Dendritic cell treated with granulocyte-macrophage colony-stimulating factor and Interleukin-4, amounts not matched to agents 40 ng/mL and 50 ng/mL, for 4 days (primary cell): ENCODE results near the gene SH2D3A.

Experiments
- H3K27ac Mint-ChIP-seq: one replicate; pipeline ENCODE4 v1.8.0; 2022; ENCODE audit warnings: mild to moderate bottlenecking, mixed read lengths
- H3K27me3 Mint-ChIP-seq: one replicate; pipeline ENCODE4 v1.8.0; 2022; ENCODE audit warnings: mild to moderate bottlenecking, mixed read lengths
- H3K36me3 Mint-ChIP-seq: one replicate; pipeline ENCODE4 v1.8.0; 2022; ENCODE audit warnings: low read depth, mixed read lengths
- H3K4me1 Mint-ChIP-seq: one replicate; pipeline ENCODE4 v1.8.0; 2022; ENCODE audit warnings: low read depth, mixed read lengths
- H3K4me3 Mint-ChIP-seq: one replicate; pipeline ENCODE4 v1.8.0; 2022; ENCODE audit warnings: mild to moderate bottlenecking, moderate library complexity, mixed read lengths
- H3K9me3 Mint-ChIP-seq: one replicate; pipeline ENCODE4 v1.8.0; 2022; ENCODE audit warnings: mixed read lengths
- intact Hi-C: fragments of 100-400 bp; cut with micrococcal nuclease; formaldehyde crosslinking; loops from one replicate; pipeline ENCODE4 v1.15.0; 2022

SH2D3A gene

GRCh38 chr19:6721773-6722172 is 45.5 kb downstream of the SH2D3A start:
- Mint-ChIP-seq H3K4me1 (peaks cover 65% of the 10 kb centered on the region), H3K27me3 (peaks cover 17% of the 10 kb centered on the region), H3K36me3 (no peaks in the 10 kb centered on the region), H3K27ac (no peak overlapping the region), H3K9me3 (no peaks in the 10 kb centered on the region), H3K4me3 (no peak overlapping the region)
- intact Hi-C loops, result loop anchor here (10.0 kb wide), 1 partner anchor 47 kb away; the partner anchor contains the start of gene TNFSF14

GRCh38 chr19:6721138-6721474 is 46.1 kb downstream of the SH2D3A start:
- H3K4me3 Mint-ChIP-seq, result no peak overlapping the region
- no peaks in the 10 kb centered on the region for H3K36me3 Mint-ChIP-seq
- H3K4me1 Mint-ChIP-seq, result peaks cover 65% of the 10 kb centered on the region
- no peaks in the 10 kb centered on the region for H3K9me3 Mint-ChIP-seq
- H3K27me3 Mint-ChIP-seq, result peaks cover 23% of the 10 kb centered on the region
- intact Hi-C loops, result loop anchor here (10.0 kb wide), 1 partner anchor 46 kb away; the partner anchor contains the start of gene TNFSF14
- H3K27ac Mint-ChIP-seq, result peak overlapping the region; percentile 36

GRCh38 chr19:6720369-6721137 is 46.7 kb downstream of the SH2D3A start, which contains the start of gene C3:
Gene C3 (minus strand): TSS chr19:6720650. CDS start chr19:6720589, 61 bp downstream.
- peaks cover 23% of the 10 kb centered on the region for H3K27me3 Mint-ChIP-seq

GRCh38 chr19:6719992-6720368 is 47.3 kb downstream of the SH2D3A start:
- H3K9me3 Mint-ChIP-seq, result no peaks in the 10 kb centered on the region
- H3K4me1 Mint-ChIP-seq, result peaks cover 57% of the 10 kb centered on the region
- no peaks in the 10 kb centered on the region for H3K36me3 Mint-ChIP-seq
- intact Hi-C loops, result loop anchor here (10.0 kb wide), 2 partner anchors 45 to 85 kb away; partner anchors contain the start of gene TNFSF14
- H3K4me3 Mint-ChIP-seq, result no peak overlapping the region
- H3K27me3 Mint-ChIP-seq, result peaks cover 20% of the 10 kb centered on the region
- peak overlapping the region; percentile 36 for H3K27ac Mint-ChIP-seq

More at GRCh38 chr19:6720369-6721137, 46.7 kb downstream of the SH2D3A start, which contains the start of gene C3:
- Mint-ChIP-seq H3K4me3 (no peak within 1 kb of the TSS), H3K36me3 (no peaks in the 10 kb centered on the region), H3K9me3 (no peaks in the 10 kb centered on the region), H3K27ac (peak within 1 kb of the TSS; percentile 36), H3K4me1 (peaks cover 63% of the 10 kb centered on the region)
- intact Hi-C loops, result loop anchor here (10.0 kb wide), 1 partner anchor 46 kb away; the partner anchor contains the start of gene TNFSF14

GRCh38 chr19:6719540-6719861 is 47.7 kb downstream of the SH2D3A start:
- intact Hi-C loops, result loop anchor here (10.0 kb wide), 1 partner anchor 85 kb away; no protein-coding TSS in a partner anchor
- Mint-ChIP-seq H3K9me3 (no peaks in the 10 kb centered on the region), H3K4me3 (no peak overlapping the region), H3K27me3 (peaks cover 22% of the 10 kb centered on the region), H3K36me3 (no peaks in the 10 kb centered on the region), H3K4me1 (peaks cover 53% of the 10 kb centered on the region), H3K27ac (peak overlapping the region; percentile 3)

GRCh38 chr19:6718741-6719539 is 48.3 kb downstream of the SH2D3A start:
- no peaks in the 10 kb centered on the region for H3K36me3 Mint-ChIP-seq
- H3K27ac Mint-ChIP-seq, result peak overlapping the region; percentile 3
- H3K4me3 Mint-ChIP-seq, result no peak overlapping the region
- H3K9me3 Mint-ChIP-seq, result no peaks in the 10 kb centered on the region
- peaks cover 26% of the 10 kb centered on the region for H3K27me3 Mint-ChIP-seq
- peaks cover 47% of the 10 kb centered on the region for H3K4me1 Mint-ChIP-seq
- intact Hi-C loops, result loop anchor here (10.0 kb wide), 1 partner anchor 84 kb away; no protein-coding TSS in a partner anchor

GRCh38 chr19:6718111-6718740 is 49.0 kb downstream of the SH2D3A start:
- Mint-ChIP-seq H3K27ac (no peak overlapping the region), H3K4me3 (no peak overlapping the region), H3K36me3 (no peaks in the 10 kb centered on the region), H3K9me3 (no peaks in the 10 kb centered on the region), H3K27me3 (peaks cover 26% of the 10 kb centered on the region), H3K4me1 (peaks cover 40% of the 10 kb centered on the region)
- intact Hi-C loops, result loop anchor here (10.0 kb wide), 1 partner anchor 83 kb away; no protein-coding TSS in a partner anchor

- intact Hi-C loops, result loop anchor here (10.0 kb wide), 1 partner anchor 83 kb away; no protein-coding TSS in a partner anchor
- H3K9me3 Mint-ChIP-seq, result no peaks in the 10 kb centered on the region
- no peaks in the 10 kb centered on the region for H3K36me3 Mint-ChIP-seq
- H3K27me3 Mint-ChIP-seq, result peaks cover 27% of the 10 kb centered on the region
- no peak overlapping the region for H3K4me3 Mint-ChIP-seq
- peaks cover 36% of the 10 kb centered on the region for H3K4me1 Mint-ChIP-seq
- no peak overlapping the region for H3K27ac Mint-ChIP-seq
These were observed 49.7 kb downstream of the SH2D3A start for GRCh38 chr19:6717441-6717971.

GRCh38 chr19:6717036-6717435 is 50.2 kb downstream of the SH2D3A start:
- H3K36me3 Mint-ChIP-seq, result no peaks in the 10 kb centered on the region
- intact Hi-C loops, result loop anchor here (10.0 kb wide), 1 partner anchor 82 kb away; no protein-coding TSS in a partner anchor
- H3K4me1 Mint-ChIP-seq, result peaks cover 36% of the 10 kb centered on the region
- H3K4me3 Mint-ChIP-seq, result no peak overlapping the region
- no peak overlapping the region for H3K27ac Mint-ChIP-seq
- no peaks in the 10 kb centered on the region for H3K9me3 Mint-ChIP-seq
- peaks cover 32% of the 10 kb centered on the region for H3K27me3 Mint-ChIP-seq

- no peaks in the 10 kb centered on the region for H3K9me3 Mint-ChIP-seq
- no peaks in the 10 kb centered on the region for H3K36me3 Mint-ChIP-seq
- H3K4me3 Mint-ChIP-seq, result no peak overlapping the region
- intact Hi-C loops, result loop anchor here (10.0 kb wide), 1 partner anchor 82 kb away; no protein-coding TSS in a partner anchor
- no peak overlapping the region for H3K27ac Mint-ChIP-seq
- peaks cover 36% of the 10 kb centered on the region for H3K4me1 Mint-ChIP-seq
- H3K27me3 Mint-ChIP-seq, result peaks cover 35% of the 10 kb centered on the region
These were observed 50.6 kb downstream of the SH2D3A start for GRCh38 chr19:6716610-6716970.

- intact Hi-C loops, result loop anchor here (10.0 kb wide), 1 partner anchor 80 kb away; no protein-coding TSS in a partner anchor
- Mint-ChIP-seq H3K4me1 (peaks cover 30% of the 10 kb centered on the region), H3K27me3 (peaks cover 51% of the 10 kb centered on the region)
These were observed 52.3 kb downstream of the SH2D3A start for GRCh38 chr19:6714749-6715555.

GRCh38 chr19:6713773-6714692 is 53.2 kb downstream of the SH2D3A start:
- H3K4me3 Mint-ChIP-seq, result no peak overlapping the region

More at GRCh38 chr19:6714749-6715555, 52.3 kb downstream of the SH2D3A start:
- Mint-ChIP-seq H3K9me3 (no peaks in the 10 kb centered on the region), H3K27ac (no peak overlapping the region), H3K36me3 (no peaks in the 10 kb centered on the region), H3K4me3 (no peak overlapping the region)

More at GRCh38 chr19:6713773-6714692, 53.2 kb downstream of the SH2D3A start:
- Mint-ChIP-seq H3K27me3 (peaks cover 60% of the 10 kb centered on the region), H3K4me1 (peaks cover 26% of the 10 kb centered on the region), H3K27ac (no peak overlapping the region), H3K36me3 (no peaks in the 10 kb centered on the region), H3K9me3 (no peaks in the 10 kb centered on the region)
- intact Hi-C loops, result loop anchor here (10.0 kb wide), 1 partner anchor 79 kb away; no protein-coding TSS in a partner anchor
